DMS114 treated with DMSO at 0.1 percent for 48 hours (cell line): ENCODE results near the gene TENT4A.

ENCODE experiments used
- DNase-seq: peaks from one replicate; lab custom pipeline; 2025; ENCODE audit not compliant: unreplicated experiment; lab: John Stamatoyannopoulos, UW

Gene TENT4A

DNA sequence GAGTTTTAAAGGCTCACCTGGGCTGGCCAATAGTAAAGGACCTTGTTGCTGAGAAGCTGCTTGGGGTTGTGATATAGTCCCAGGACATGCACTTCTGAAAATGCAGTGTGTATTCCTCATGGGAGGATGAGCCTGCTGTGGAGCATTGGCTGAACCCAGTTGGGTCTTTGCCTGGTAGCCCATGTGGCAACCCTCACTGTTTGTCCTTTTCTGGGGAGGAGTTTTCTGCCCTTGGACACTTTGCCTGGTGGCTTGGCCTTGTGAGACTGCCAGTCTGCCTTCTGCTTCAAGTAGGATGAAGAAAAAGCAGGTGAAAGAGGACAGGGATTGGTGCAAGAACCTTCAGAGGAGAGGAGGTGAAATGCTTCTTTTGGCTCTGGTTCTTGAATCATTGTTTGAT, 4.0 kb downstream of the TENT4A start:
- no peak for DNase-seq

DNA sequence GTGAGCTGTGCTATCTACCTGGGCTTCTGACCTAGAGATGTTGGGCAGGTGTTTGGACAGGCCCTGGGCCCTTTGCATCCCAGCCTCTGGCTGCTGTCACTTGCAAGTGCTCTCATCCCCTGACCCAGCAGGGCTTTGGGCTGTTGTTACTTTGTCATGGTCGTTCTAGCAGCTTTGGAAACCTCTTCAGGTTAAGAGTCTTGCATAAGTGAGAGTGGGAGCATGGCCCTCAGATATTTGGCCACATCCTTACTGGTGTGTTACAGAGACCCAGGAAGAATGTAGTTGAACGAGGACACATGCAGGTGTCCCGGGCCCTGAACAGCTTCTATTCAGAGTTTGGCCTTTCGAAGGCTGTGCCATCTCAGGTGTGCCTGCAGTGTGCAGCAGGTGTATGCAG, 4.5 kb downstream of the TENT4A start:
- no peak for DNase-seq

DNA sequence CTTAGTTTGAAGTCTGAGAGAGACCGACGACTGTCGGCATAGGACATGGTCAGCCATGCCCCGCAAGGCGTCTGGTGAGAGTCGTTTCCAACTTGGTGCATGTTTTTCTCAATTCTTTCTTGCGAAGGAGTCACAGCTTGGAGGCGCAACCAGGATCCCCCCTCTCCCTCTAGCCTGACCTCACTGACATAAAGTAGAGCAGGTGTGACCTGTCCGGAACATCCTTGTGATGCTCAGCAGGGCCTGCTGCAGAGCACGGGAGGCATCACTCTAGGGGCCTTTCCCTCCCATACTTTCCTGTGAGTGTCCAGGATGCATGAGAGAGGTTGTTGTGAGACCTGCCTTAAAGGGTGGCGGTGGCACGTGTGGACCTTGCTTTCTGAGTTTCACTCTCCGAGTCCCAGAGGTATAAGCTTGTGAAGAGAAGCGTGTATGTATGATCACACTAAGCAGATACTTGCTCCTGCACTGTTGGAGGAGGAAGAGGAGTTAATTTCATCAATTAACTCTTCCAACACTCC, 5.0 kb downstream of the TENT4A start:
- DNase-seq, result no peak

DNA sequence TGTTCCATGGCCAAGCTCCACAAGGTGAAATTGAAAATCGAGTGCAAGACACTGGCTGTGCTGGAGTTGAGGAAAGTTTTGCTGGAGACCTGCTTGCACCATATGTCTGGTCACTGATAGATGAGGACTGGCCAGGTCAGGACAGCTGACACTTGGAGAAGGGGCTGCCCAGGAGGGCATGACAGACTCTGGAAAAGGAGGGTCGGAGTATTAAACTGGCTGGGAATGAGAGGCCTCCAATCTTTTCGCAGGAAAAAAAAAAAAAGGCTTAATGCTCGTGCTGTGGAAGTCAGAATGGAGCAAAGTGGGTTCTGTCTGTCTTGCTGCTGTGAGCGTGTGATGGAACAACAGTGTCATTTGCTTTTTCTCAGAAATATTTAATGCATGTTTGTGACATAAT, 5.5 kb downstream of the TENT4A start:
- DNase-seq, result no peak

DNA sequence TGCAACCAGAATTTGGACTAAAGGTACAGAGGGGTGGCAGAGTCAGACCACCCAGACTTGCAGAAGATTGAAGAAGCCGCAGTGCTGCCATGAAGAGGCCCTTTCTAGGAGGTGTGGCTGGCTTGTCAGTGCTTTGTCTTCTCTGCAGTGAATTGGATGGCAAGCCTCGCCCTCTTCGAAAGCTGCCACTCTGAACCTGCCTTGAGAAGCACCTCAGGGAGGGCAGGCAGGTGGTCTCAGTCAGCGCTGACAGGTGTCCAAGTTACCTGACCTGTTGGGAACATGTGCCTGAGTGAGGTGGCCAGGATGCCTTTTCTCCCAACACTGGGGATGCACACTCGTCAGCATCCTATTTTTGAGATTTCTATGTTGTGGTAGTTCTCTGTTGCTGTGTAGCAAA, 6.2 kb downstream of the TENT4A start:
- DNase-seq, result no peak

DNA sequence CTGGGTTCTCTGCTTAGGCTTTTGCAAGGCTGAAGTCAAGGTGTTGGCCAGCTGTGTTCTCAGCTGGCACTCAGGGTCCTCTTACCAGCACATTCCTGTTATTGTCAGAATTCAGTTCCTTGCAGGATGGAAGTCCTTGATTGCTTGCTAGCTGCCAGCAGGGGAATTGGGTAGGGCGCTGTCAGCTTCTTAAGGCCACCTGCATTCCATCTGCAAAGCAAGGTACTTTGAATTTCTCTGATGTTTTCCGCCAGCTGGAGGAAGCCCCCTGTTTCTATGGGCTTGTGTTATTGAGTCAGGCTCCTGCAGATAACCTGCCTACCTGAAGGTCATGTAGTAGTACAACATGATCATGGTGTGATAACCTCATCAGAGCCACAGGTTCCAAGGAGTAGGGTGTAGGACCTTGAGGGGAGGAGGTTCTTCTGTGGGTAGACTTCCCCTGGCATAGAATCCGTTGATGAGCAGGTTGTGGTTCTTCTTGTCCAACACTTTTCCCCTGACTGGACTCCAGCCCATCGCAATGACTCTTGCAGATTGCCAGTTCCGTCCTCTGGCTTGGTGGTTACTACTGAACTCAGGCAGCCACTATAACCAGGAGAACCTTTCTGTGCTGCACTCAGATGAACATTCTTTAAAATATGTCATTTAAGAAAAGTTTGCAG, 6.8 kb downstream of the TENT4A start:
- no peak for DNase-seq

DNA sequence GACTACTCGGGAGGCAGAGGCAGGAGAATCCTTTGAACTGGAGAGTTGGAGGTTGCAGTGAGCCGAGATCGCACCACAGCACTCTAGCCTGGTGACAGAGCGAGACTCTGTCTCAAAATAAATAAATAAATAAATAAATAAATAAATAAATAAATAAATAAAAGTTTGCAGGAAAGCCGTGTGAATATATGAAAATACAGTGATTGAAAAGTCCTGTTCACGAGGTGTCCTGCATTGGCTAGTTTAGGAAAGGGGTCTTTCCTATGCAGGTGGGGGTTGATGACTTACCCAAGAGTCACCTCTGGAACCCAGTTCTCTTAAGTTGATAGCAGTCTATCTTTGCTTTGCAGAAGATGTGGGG, 7.3 kb downstream of the TENT4A start:
- DNase-seq, result no peak

DNA sequence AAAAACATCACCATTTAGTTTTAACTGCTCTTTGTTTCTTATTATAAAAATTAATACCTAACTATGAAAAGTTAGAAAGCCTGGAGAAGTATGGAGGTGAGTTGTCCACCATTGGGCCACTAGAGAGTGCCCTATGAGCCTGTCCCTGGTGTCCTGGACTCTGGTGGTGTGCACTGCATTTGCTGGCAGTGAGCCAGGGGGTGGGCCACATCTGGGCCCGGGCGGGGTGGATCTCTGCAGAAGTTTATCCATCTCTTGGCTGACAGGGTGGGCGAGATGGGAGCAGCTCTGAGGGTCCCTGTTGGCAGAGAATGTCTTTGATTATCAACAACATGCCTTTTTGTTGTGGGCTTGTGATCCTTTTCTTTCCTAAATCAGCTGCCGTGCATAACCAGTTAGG, 8.2 kb downstream of the TENT4A start:
- DNase-seq, result no peak

DNA sequence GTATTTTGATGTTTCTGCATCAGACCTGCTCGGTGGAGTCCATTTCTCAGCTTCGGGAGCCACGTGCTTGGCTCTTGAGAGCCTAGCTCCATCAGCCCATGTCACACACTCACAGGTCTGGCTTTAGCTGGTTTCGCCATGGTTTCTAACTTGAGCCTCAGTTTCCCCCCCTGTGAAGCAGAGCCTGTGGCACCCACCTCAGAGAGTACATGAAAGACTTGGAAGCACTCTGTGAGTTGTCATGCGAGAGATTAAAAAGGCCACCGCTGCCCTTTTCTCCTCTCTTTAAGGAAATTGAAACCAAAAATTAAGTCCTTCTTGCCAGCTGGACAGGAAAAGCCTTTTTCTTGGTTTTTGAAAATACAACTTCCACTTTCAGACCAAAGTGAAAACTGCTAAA, 8.8 kb downstream of the TENT4A start:
- DNase-seq, result no peak

DNA sequence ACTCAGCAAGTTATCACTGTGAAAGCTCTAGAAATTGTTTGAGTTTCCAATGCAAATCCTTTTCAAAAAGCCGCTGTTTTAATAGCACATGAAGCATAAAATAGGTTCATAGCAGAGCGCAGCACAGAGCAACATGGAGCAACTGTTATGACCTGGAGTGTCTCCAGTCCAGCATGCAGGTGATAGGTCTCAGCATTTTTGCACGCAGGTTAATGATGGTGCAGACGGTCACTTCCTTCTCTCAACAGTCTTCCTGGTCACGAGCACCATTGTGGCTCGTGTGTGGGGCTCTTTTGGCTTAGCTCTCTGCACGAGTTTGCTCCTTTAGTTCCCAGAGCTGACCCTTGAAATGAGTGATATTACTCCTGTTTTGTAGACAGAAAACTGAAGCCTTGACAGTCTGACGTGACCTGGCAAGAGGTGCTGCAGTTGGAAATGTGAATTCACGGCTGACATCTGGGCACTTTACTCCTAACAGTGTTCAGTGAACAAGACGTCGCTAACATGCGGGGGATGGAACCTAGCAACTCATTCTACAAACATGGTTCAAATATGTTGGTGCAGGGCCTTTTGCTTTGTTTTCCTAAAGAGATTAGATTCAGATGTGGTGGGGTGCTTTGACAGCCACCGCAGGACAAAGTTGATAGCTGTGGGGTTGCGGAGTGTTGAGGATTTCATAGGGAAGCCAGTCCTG, 10.0 kb downstream of the TENT4A start:
- DNase-seq, result no peak

DNA sequence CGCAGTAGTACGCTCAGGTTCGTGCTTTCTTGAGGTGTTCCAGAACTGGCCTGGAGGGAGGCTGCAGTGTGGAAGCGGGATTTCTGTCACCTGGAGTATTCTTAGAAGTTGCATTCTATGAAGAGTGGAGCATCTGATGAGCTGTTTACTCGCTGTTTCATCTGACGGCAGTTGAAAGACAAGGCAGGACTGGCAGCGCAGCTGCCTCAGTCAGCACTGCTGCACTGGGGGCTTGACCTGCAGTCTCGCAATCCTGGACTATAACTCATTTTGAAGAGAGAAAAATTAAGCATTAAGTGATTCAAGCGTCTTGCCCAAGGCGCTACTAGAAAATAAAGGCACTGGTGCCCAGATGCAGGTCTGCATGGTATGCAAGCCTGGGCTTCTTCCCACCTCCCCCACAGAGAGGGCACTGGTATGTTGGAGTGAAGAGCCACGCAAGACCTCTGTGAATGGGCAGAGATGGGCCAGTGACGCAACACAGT, 10.6 kb downstream of the TENT4A start:
- DNase-seq, result no peak

DNA sequence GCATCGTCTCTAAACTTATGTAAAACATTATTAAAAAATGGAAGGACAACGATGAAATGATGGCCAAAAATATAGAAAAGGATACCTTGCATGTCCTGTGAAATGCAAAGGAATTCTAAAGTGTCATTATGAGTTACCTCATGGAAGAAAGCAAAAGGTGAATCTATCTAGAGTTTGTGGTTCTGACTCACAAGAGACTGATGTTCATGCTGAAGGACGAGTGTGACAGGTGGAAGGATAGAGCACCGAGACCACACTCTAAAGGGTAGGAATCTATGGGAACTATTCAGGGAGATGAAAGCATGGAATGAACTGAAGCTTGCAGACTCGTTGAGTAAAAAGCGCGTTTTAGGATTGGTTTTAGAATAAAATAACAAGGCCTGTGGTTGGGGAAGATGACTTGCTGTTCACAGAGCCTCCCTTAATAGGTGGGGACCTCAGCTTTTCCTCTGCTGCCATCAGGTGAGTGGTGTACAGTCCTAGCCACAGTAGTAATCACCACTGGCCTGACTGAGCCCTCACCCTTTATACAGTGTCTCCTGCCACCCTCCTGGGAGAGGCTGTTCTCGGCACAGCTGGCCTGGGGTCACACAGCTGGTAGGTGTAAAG, 11.2 kb downstream of the TENT4A start:
- DNase-seq, result no peak

DNA sequence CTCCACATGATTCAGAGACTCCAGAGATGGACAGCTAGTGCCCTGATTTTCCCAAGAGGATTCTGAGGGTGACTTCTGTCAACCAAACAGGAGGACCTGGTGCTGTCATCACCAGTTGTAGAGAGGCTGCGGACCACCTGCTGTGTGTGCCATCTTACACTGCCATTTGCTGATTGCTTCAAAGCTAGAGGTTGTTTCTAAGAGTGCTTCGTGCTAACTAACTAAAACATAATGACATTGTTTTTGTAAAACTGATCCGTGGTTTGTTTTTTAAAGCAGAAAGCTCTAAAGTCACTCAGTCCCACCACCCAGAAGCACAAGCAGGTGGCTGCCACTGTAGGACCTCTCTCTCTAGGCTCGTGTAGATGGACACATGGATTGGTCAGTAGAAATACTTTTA, 12.2 kb downstream of the TENT4A start:
- no peak for DNase-seq

DNA sequence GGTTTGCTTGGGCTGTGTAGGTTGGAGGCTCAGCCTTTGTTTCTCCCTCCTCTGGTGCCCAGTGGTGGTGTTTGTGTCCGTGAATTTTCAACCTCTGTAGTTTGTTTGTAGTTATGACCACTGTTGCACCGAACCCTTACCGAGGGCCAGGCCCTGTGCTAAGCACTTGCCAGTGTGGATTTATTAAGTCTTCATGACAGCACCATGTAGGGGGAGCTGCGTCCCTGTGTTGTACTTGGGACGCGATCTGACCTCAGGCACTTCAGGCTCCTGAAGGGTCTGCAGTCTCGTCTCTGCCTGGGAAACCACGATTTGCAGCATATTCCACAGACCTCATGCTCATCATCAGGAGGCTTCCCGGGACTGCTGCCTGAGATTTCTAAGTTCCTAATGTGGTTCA, 12.8 kb downstream of the TENT4A start:
- DNase-seq, result no peak

DNA sequence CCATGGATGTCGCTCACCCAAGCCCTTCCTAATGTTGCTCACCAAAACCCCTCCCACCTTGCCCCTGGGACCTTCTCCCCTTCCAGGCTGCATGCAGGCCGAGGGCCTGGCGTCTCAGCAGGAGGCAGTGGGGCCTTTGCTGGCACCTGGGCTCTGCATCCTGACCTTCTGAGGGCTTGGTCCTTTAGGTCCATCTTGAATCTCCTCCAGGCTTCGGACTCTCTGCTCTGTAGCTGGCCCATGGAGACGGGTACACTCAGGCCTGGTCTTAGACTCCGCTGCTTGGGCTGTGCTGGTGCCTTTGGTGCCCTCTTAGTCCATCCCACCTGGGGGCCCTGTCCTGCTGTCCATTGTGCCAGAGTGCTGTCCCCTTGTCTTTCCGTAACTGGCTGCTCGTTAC, 14.0 kb downstream of the TENT4A start:
- no peak for DNase-seq

DNA sequence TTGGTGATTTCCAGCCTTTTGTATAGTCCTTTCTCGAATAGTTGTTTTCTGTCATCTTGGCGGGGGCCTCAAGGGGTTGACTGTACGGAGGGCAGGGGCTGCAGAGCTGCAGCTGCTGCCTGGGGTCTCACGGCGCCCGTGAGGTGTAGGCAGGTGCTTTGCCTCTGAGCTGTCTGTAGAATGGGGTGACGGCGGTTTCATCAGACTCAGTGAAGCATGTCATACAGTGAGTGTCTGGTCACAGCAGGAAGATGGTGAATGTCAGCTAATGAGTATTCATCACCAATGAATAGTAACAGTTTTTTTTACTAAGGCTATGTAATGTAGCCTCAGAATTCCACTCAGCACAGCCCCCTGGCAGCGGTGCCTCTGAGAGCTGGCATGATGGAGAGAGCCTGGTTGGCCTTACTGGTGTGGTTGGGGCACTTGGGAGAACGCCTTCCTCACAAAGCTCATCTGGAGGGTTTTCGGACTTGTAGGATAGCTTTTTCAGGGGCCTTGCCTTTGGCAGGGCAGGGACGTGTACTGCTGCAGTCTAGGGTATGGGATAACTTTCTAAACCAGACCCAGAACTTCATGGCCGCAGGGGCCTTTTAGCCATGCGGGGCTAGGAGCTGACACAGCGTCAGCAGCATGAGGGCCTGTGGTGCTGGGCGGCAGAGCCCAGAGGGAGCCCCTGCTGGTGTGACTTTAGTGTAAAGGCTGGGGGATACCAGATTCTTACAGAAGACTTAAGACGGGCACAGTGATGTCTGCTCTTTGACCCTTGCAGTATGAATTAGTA, 15.0 kb downstream of the TENT4A start:
- no peak for DNase-seq

DNA sequence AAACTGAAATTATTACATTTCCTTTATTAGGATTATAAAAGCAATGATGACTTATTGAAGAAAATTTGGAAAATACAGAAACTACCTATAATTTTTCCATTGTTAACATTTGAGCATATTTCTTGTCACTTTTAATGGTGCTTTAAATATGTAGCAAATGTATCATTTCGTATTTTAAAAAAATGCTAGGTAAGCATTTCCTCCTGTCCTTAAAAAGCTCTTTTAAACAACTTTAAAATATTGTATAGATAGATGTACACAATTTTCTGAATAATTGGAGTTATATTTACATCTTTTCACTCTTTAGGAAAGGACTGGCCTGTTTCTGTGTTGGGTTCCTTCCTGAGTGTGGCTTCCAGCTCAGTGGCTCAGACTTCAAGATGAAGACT, 15.6 kb downstream of the TENT4A start:
- DNase-seq, result no peak

DNA sequence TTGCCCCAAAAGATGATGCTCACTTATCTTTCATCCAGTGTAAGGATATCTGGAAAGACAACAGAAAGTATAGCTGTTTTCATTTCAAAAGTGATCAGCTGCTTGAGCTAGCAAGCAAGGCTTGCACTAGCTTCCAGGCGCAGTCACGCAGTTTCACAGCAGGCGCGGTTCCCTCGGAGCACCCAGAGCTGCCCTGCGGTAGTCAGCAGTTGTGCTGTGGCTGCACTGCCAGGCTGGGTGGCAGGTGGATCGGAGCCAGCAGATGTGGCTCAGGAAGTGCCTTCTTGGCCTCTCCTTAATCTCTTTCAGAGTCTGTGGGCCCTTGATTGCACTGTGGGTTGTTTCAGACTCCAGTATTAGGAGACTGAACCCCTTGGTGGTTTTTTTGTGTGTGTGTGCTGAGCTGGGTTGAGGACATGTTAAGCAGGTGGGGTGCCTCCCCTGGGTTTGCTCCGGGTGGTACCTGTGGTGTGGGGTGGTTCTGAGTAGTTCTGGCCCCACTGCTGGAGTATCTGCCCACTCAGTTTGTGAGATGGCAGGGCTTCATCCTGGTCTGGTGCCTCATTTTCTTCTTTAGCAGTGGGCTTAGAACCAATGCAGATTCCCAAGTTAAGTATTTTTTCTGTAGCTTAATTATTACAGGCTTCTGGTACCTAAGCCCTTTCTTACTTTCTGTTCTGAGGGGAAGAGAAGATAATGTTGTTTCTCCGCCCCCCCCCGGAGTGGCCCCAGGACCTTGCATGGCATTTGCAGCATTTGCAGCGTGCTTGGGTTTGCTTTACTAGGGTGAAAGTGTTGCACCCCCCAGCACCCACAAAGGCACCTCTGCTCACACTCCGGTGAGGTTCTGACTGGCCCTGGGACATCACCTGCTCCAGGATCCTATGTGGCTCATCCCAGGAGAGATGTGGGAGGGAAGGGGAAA, 16.4 kb downstream of the TENT4A start:
- no peak for DNase-seq

DNA sequence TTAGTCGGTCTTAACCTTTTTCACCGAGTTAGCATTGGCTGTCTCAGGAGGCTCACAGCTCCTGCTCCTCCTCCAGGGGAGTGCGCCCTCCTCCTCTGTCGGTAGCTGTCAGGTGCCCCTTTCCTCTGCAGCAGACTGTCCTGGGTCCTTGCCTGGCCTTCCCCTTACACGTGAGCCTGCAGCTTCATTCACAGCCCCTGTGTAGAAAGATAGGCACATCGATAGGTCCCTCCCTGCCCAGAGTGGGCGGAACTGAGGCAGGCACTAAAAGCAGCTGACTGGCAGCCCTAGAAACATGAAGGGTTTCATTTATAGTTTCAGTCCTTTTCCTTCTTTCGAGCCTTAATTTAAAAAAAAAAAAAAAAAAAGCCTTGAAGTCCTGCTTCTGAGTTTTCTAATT, 17.2 kb downstream of the TENT4A start:
- no peak for DNase-seq

DNA sequence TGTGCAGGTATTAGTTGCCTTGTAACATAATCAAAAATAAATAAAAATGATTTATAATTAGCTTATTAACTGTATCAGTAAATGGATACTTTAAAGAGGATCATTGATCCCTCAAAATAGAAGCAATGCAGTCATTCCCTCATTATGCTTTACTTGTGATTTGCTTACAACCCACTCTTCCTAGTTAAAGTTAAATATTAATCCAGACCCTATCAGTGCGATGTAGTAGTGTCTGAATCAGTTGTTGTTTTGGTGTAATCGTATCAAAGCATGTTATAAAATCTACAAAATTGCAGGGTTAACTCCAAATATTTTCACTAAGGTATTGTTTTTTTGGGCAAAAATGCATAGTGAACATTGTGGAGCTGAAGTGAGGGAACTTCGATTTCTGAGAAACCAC, 17.6 kb downstream of the TENT4A start:
- DNase-seq, result no peak
